Keratinocyte (primary cell): ENCODE measurements around the gene LSAMP. TPM values are rescaled to one million over a fixed set of nuclear protein-coding genes. Genes with fewer than 3 reads are reported as not detected.

Experiments
- DNase-seq: peaks from one replicate; pipeline ENCODE4 v3.0.0-alpha.2; 2011; ENCODE audit warnings: low read depth, missing footprints, low spot score
- FAIRE-seq: peaks from 2 replicates; lab custom pipeline; 2011; peaks lifted over from hg19 to GRCh38; lab: Jason Lieb, UNC
- H2AFZ ChIP-seq: 2 replicates; pipeline ENCODE4 v1.6.0; 2012; ENCODE audit warnings: low read length, control low read depth, inconsistent platforms; ENCODE audit not compliant: control insufficient read depth
- H3K27ac ChIP-seq: 2 replicates; pipeline ENCODE4 v1.5.1; 2011; ENCODE audit warnings: low read length; ENCODE audit not compliant: control insufficient read depth, insufficient read depth
- H3K27me3 ChIP-seq: 3 replicates; pipeline ENCODE4 v1.6.0; 2011; ENCODE audit warnings: low read length; ENCODE audit not compliant: control insufficient read depth, insufficient read depth; ENCODE audit errors: extremely low read depth
- H3K36me3 ChIP-seq, 2 experiments: 2 replicates in 1 of 2; 3 replicates in 1 of 2; pipeline ENCODE4 v1.5.1; 2011; ENCODE audit warnings: low read length in 2 of 2, mild to moderate bottlenecking in 1 of 2; ENCODE audit not compliant: control insufficient read depth in 2 of 2, insufficient read depth in 2 of 2; ENCODE audit errors: extremely low read depth in 1 of 2
- H3K4me1 ChIP-seq: 3 replicates; pipeline ENCODE4 v1.5.1; 2011; ENCODE audit warnings: low read length; ENCODE audit not compliant: control insufficient read depth, insufficient read depth; ENCODE audit errors: extremely low read depth
- H3K4me2 ChIP-seq: 3 replicates; pipeline ENCODE4 v1.6.0; 2011; ENCODE audit warnings: low read depth, low read length; ENCODE audit not compliant: control insufficient read depth, insufficient read depth; ENCODE audit errors: extremely low read depth
- H3K4me3 ChIP-seq, 3 experiments: fragments of 200-600 bp in 1 of 3; sonication (generic) in 1 of 3; 2 replicates in 2 of 3; 3 replicates in 1 of 3; pipeline ENCODE4 v1.5.1; 2011 to 2016; ENCODE audit warnings: low read length in 3 of 3, mild to moderate bottlenecking in 3 of 3, control low read depth in 2 of 3, inconsistent platforms in 1 of 3, low read depth in 1 of 3, mixed read lengths in 1 of 3, mixed run types in 1 of 3, moderate library complexity in 1 of 3; ENCODE audit not compliant: control insufficient read depth in 2 of 3, insufficient read depth in 2 of 3; ENCODE audit errors: extremely low read depth in 1 of 3
- H3K79me2 ChIP-seq: 2 replicates; pipeline ENCODE4 v1.6.0; 2012; ENCODE audit warnings: low read length; ENCODE audit not compliant: control insufficient read depth, insufficient read depth
- H3K9ac ChIP-seq: 3 replicates; pipeline ENCODE4 v1.6.0; 2011; ENCODE audit warnings: low read length; ENCODE audit not compliant: control insufficient read depth, insufficient read depth; ENCODE audit errors: extremely low read depth
- H3K9me1 ChIP-seq: 3 replicates; pipeline ENCODE4 v1.6.0; 2011; ENCODE audit warnings: low read length; ENCODE audit not compliant: control insufficient read depth, insufficient read depth; ENCODE audit errors: extremely low read depth
- H3K9me3 ChIP-seq: 2 replicates; pipeline ENCODE4 v1.5.1; 2012; ENCODE audit warnings: low read depth, low read length; ENCODE audit not compliant: control insufficient read depth
- H4K20me1 ChIP-seq: 3 replicates; pipeline ENCODE4 v1.6.0; 2011; ENCODE audit warnings: low read length; ENCODE audit not compliant: control insufficient read depth, insufficient read depth; ENCODE audit errors: extremely low read depth
- CTCF ChIP-seq, 3 experiments: IDR thresholded peaks in 1 of 3; conservative IDR thresholded peaks in 1 of 3; optimal IDR thresholded peaks in 1 of 3; 2 replicates in 2 of 3; 3 replicates in 1 of 3; pipeline versions ENCODE3 to v1.5.1; 2011; ENCODE audit warnings: low read length in 3 of 3, mild to moderate bottlenecking in 3 of 3, moderate library complexity in 2 of 3, control low read depth in 1 of 3, inconsistent platforms in 1 of 3; ENCODE audit not compliant: insufficient read depth in 2 of 3; ENCODE audit errors: extremely low read depth in 1 of 3
- EZH2 ChIP-seq: IDR thresholded peaks from one replicate; pipeline ENCODE4 v1.6.1; 2012; ENCODE audit warnings: inconsistent platforms, mild to moderate bottlenecking, low read length, moderate library complexity
- dilution Hi-C: fragments of 300-500 bp; cut with MboI; formaldehyde crosslinking; loops from one replicate; pipeline ENCODE4 v1.7.0; 2020; ENCODE audit warnings: low sequenced_read_pairs; ENCODE audit not compliant: extremely low pct_ligation_motif_present
- polyA plus RNA-seq, 5 experiments: library from polyadenylated mRNA; depleted of rRNA in 3 of 5; stranded (reverse) in 3 of 5; stranded (forward) in 1 of 5; unstranded in 1 of 5; fragments of >200 nt; gene quantifications; 1 replicate in 1 of 5; 2 replicates in 3 of 5; 3 replicates in 1 of 5; pipeline versions ENCODE4 v1.2.1 to v1.2.3, GENCODE V29; 2011 to 2012; ENCODE audit warnings: missing spikeins in 2 of 5, low read depth in 1 of 5, low replicate concordance in 1 of 5

The LSAMP gene
- polyA plus RNA-seq, 1 donor (not counting 4 experiments of a cell fraction or from before 2014, with no cell fraction given): 0.12 TPM

GRCh38 chr3:115885621-115886020 is 559.7 kb downstream of the LSAMP start:
- no peaks in the 10 kb centered on the region for H3K4me1 ChIP-seq
- no peaks in the 10 kb centered on the region for H3K79me2 ChIP-seq
- no peaks in the 10 kb centered on the region for H3K36me3 ChIP-seq
- dilution Hi-C loops: no loop called here
- DNase-seq: no peak
- no peak overlapping the region for H2AFZ ChIP-seq
- no peak overlapping the region for H3K27ac ChIP-seq
- no peak overlapping the region for H3K4me3 ChIP-seq
- no peaks in the 10 kb centered on the region for H3K27me3 ChIP-seq
- H3K4me2 ChIP-seq: no peak overlapping the region
- no peaks in the 10 kb centered on the region for H4K20me1 ChIP-seq
- H3K9ac ChIP-seq: no peak overlapping the region
- TF ChIP-seq EZH2 (no peak), CTCF (optimal IDR thresholded peaks at IDR 0.05 in 1 of 3, IDR thresholded peaks at IDR 0.05 in 1 of 3, conservative IDR thresholded peaks at IDR 0.05 in 1 of 3; ENCODE audit: extremely low read depth in 1 of 3, insufficient read depth in 2 of 3, low read length in 3 of 3) (no peak)
- peak; percentile 26 for FAIRE-seq
- no peaks in the 10 kb centered on the region for H3K9me3 ChIP-seq
- H3K9me1 ChIP-seq: no peaks in the 10 kb centered on the region

- no peaks in the 10 kb centered on the region for H3K9me3 ChIP-seq
- H3K27ac ChIP-seq: no peak overlapping the region
- dilution Hi-C loops: no loop called here
- no peak for TF ChIP-seq EZH2
- TF ChIP-seq CTCF (optimal IDR thresholded peaks at IDR 0.05 in 1 of 3, IDR thresholded peaks at IDR 0.05 in 1 of 3, conservative IDR thresholded peaks at IDR 0.05 in 1 of 3; ENCODE audit: extremely low read depth in 1 of 3, insufficient read depth in 2 of 3, low read length in 3 of 3): no peak
- no peak for DNase-seq
- H3K9me1 ChIP-seq: no peaks in the 10 kb centered on the region
- no peaks in the 10 kb centered on the region for H3K27me3 ChIP-seq
- no peaks in the 10 kb centered on the region for H3K4me1 ChIP-seq
- H3K4me2 ChIP-seq: no peak overlapping the region
- H4K20me1 ChIP-seq: no peaks in the 10 kb centered on the region
- no peak for FAIRE-seq
- no peak overlapping the region for H2AFZ ChIP-seq
- no peaks in the 10 kb centered on the region for H3K79me2 ChIP-seq
- no peak overlapping the region for H3K9ac ChIP-seq
- H3K4me3 ChIP-seq: no peak overlapping the region
- H3K36me3 ChIP-seq: no peaks in the 10 kb centered on the region
Observed at GRCh38 chr3:115877615-115877899, 567.7 kb downstream of the LSAMP start.
